Activated naive CD8-positive, alpha-beta T cell treated with anti-CD3 and anti-CD28 coated beads for 36 hours (primary cell): ENCODE results near the gene CERS6. TPM values are rescaled to one million over a fixed set of nuclear protein-coding genes. Genes with fewer than 3 reads are reported as not detected.
"Not testable (repeated sequence)": the region's sequence is repeated elsewhere in the genome, so short reads cannot be mapped to it uniquely, and the experiment has no call there.

ENCODE experiments used
- DNase-seq: peaks from one replicate; pipeline ENCODE4 v3.0.0; 2021
- H3K27ac Mint-ChIP-seq: one replicate; pipeline ENCODE4 v1.8.0; 2022; ENCODE audit warnings: mild to moderate bottlenecking, moderate library complexity, mixed read lengths
- H3K27me3 Mint-ChIP-seq: one replicate; pipeline ENCODE4 v1.8.0; 2022; ENCODE audit warnings: mild to moderate bottlenecking, mixed read lengths
- H3K36me3 Mint-ChIP-seq: one replicate; pipeline ENCODE4 v1.8.0; 2021; ENCODE audit warnings: mild to moderate bottlenecking, mixed read lengths
- H3K4me1 Mint-ChIP-seq: one replicate; pipeline ENCODE4 v1.8.0; 2021; ENCODE audit warnings: mixed read lengths
- H3K4me3 Mint-ChIP-seq: one replicate; pipeline ENCODE4 v1.8.0; 2022; ENCODE audit warnings: mild to moderate bottlenecking, moderate library complexity, mixed read lengths
- H3K9me3 Mint-ChIP-seq: one replicate; pipeline ENCODE4 v1.8.0; 2022; ENCODE audit warnings: mixed read lengths
- total RNA-seq, 2 experiments: library from RNA; stranded (reverse); gene quantifications; one replicate each; pipeline ENCODE4 v1.2.3, GENCODE V29; 2021

CERS6 gene
- total RNA-seq, 2 experiments from 2014 or later = 20.6 to 21.3 TPM

GRCh38 chr2:168491728-168492127 is 35.7 kb downstream of the CERS6 start:
- H3K27me3 Mint-ChIP-seq, H3K4me3 Mint-ChIP-seq, DNase-seq, H3K27ac Mint-ChIP-seq: not testable (repeated sequence)
- peaks cover 13% of the 10 kb centered on the region for H3K9me3 Mint-ChIP-seq
- peaks cover 60% of the 10 kb centered on the region for H3K4me1 Mint-ChIP-seq
- peaks cover 49% of the 10 kb centered on the region for H3K36me3 Mint-ChIP-seq

- Mint-ChIP-seq H3K36me3 (peaks cover 60% of the 10 kb centered on the region), H3K4me1 (peaks cover 73% of the 10 kb centered on the region), H3K9me3 (peaks cover 15% of the 10 kb centered on the region)
- DNase-seq, H3K4me3 Mint-ChIP-seq, H3K27ac Mint-ChIP-seq, H3K27me3 Mint-ChIP-seq: not testable (repeated sequence)
These were observed 37.1 kb downstream of the CERS6 start for GRCh38 chr2:168493219-168493618.

GRCh38 chr2:168494190-168494711 is 38.2 kb downstream of the CERS6 start:
- H3K4me1 Mint-ChIP-seq = peaks cover 73% of the 10 kb centered on the region
- peak; percentile 6 for DNase-seq
- no peak overlapping the region for H3K27ac Mint-ChIP-seq
- H3K9me3 Mint-ChIP-seq = peaks cover 11% of the 10 kb centered on the region
- H3K36me3 Mint-ChIP-seq = peaks cover 60% of the 10 kb centered on the region
- H3K4me3 Mint-ChIP-seq = no peak overlapping the region
- H3K27me3 Mint-ChIP-seq = no peaks in the 10 kb centered on the region

- peaks cover 66% of the 10 kb centered on the region for H3K4me1 Mint-ChIP-seq
- H3K27ac Mint-ChIP-seq = peak overlapping the region; percentile 74
- H3K27me3 Mint-ChIP-seq = no peaks in the 10 kb centered on the region
- H3K36me3 Mint-ChIP-seq = peaks cover 64% of the 10 kb centered on the region
- H3K4me3 Mint-ChIP-seq = no peak overlapping the region
- peaks cover 12% of the 10 kb centered on the region for H3K9me3 Mint-ChIP-seq
- DNase-seq = peak; percentile 8
These were observed 39.5 kb downstream of the CERS6 start for GRCh38 chr2:168495524-168495923.

- no peak for DNase-seq
- H3K4me1 Mint-ChIP-seq = peaks cover 55% of the 10 kb centered on the region
- H3K9me3 Mint-ChIP-seq = peaks cover 18% of the 10 kb centered on the region
- no peak overlapping the region for H3K27ac Mint-ChIP-seq
- H3K4me3 Mint-ChIP-seq = no peak overlapping the region
- no peaks in the 10 kb centered on the region for H3K27me3 Mint-ChIP-seq
- peaks cover 71% of the 10 kb centered on the region for H3K36me3 Mint-ChIP-seq
These were observed 40.8 kb downstream of the CERS6 start for GRCh38 chr2:168496906-168497305.

GRCh38 chr2:168499500-168499899 is 43.4 kb downstream of the CERS6 start:
- H3K4me1 Mint-ChIP-seq = peaks cover 52% of the 10 kb centered on the region
- DNase-seq = no peak
- H3K27me3 Mint-ChIP-seq = no peaks in the 10 kb centered on the region
- H3K4me3 Mint-ChIP-seq = no peak overlapping the region
- H3K27ac Mint-ChIP-seq = no peak overlapping the region
- H3K9me3 Mint-ChIP-seq = peaks cover 21% of the 10 kb centered on the region
- peaks cover 65% of the 10 kb centered on the region for H3K36me3 Mint-ChIP-seq

- Mint-ChIP-seq H3K4me3 (no peak overlapping the region), H3K27ac (no peak overlapping the region), H3K4me1 (peaks cover 45% of the 10 kb centered on the region), H3K27me3 (no peaks in the 10 kb centered on the region), H3K9me3 (peaks cover 21% of the 10 kb centered on the region), H3K36me3 (peaks cover 55% of the 10 kb centered on the region)
- no peak for DNase-seq
These were observed 44.4 kb downstream of the CERS6 start for GRCh38 chr2:168500516-168500915.

GRCh38 chr2:168501466-168502065 is 45.5 kb downstream of the CERS6 start:
- H3K4me3 Mint-ChIP-seq = no peak overlapping the region
- H3K4me1 Mint-ChIP-seq = peaks cover 43% of the 10 kb centered on the region
- H3K36me3 Mint-ChIP-seq = peaks cover 48% of the 10 kb centered on the region
- no peak for DNase-seq
- peaks cover 21% of the 10 kb centered on the region for H3K9me3 Mint-ChIP-seq
- no peaks in the 10 kb centered on the region for H3K27me3 Mint-ChIP-seq
- H3K27ac Mint-ChIP-seq = no peak overlapping the region

GRCh38 chr2:168502852-168503251 is 46.8 kb downstream of the CERS6 start:
- not testable (repeated sequence) for DNase-seq, H3K27ac Mint-ChIP-seq, H3K27me3 Mint-ChIP-seq, H3K4me3 Mint-ChIP-seq
- H3K4me1 Mint-ChIP-seq = peaks cover 38% of the 10 kb centered on the region
- H3K9me3 Mint-ChIP-seq = peaks cover 20% of the 10 kb centered on the region
- H3K36me3 Mint-ChIP-seq = peaks cover 36% of the 10 kb centered on the region

GRCh38 chr2:168503901-168504300 is 47.8 kb downstream of the CERS6 start:
- H3K9me3 Mint-ChIP-seq = peaks cover 18% of the 10 kb centered on the region
- DNase-seq = no peak
- no peaks in the 10 kb centered on the region for H3K27me3 Mint-ChIP-seq
- H3K4me1 Mint-ChIP-seq = peaks cover 37% of the 10 kb centered on the region
- H3K36me3 Mint-ChIP-seq = peaks cover 28% of the 10 kb centered on the region
- no peak overlapping the region for H3K27ac Mint-ChIP-seq
- no peak overlapping the region for H3K4me3 Mint-ChIP-seq

GRCh38 chr2:168504323-168504722 is 48.3 kb downstream of the CERS6 start:
- no peak for DNase-seq
- no peaks in the 10 kb centered on the region for H3K27me3 Mint-ChIP-seq
- H3K9me3 Mint-ChIP-seq = peaks cover 18% of the 10 kb centered on the region
- H3K4me3 Mint-ChIP-seq = no peak overlapping the region
- H3K36me3 Mint-ChIP-seq = peaks cover 27% of the 10 kb centered on the region
- H3K27ac Mint-ChIP-seq = no peak overlapping the region
- H3K4me1 Mint-ChIP-seq = peaks cover 37% of the 10 kb centered on the region

GRCh38 chr2:168510125-168510756 is 54.2 kb downstream of the CERS6 start:
- Mint-ChIP-seq H3K9me3 (no peaks in the 10 kb centered on the region), H3K27ac (no peak overlapping the region), H3K36me3 (peaks cover 19% of the 10 kb centered on the region), H3K27me3 (no peaks in the 10 kb centered on the region), H3K4me1 (peaks cover 37% of the 10 kb centered on the region), H3K4me3 (no peak overlapping the region)
- no peak for DNase-seq

- Mint-ChIP-seq H3K27ac (no peak overlapping the region), H3K36me3 (peaks cover 23% of the 10 kb centered on the region), H3K4me3 (no peak overlapping the region), H3K27me3 (no peaks in the 10 kb centered on the region), H3K9me3 (no peaks in the 10 kb centered on the region), H3K4me1 (peaks cover 32% of the 10 kb centered on the region)
- no peak for DNase-seq
These were observed 58.6 kb downstream of the CERS6 start for GRCh38 chr2:168514692-168515091.

- H3K27me3 Mint-ChIP-seq = no peaks in the 10 kb centered on the region
- no peak overlapping the region for H3K4me3 Mint-ChIP-seq
- peaks cover 38% of the 10 kb centered on the region for H3K4me1 Mint-ChIP-seq
- no peak overlapping the region for H3K27ac Mint-ChIP-seq
- H3K9me3 Mint-ChIP-seq = no peaks in the 10 kb centered on the region
- peaks cover 24% of the 10 kb centered on the region for H3K36me3 Mint-ChIP-seq
- no peak for DNase-seq
These were observed 59.4 kb downstream of the CERS6 start for GRCh38 chr2:168515502-168515901.

GRCh38 chr2:168517816-168518215 is 61.7 kb downstream of the CERS6 start:
- Mint-ChIP-seq H3K27me3 (no peaks in the 10 kb centered on the region), H3K27ac (no peak overlapping the region), H3K4me3 (no peak overlapping the region), H3K4me1 (peaks cover 42% of the 10 kb centered on the region), H3K9me3 (no peaks in the 10 kb centered on the region), H3K36me3 (peaks cover 18% of the 10 kb centered on the region)
- no peak for DNase-seq

- no peaks in the 10 kb centered on the region for H3K27me3 Mint-ChIP-seq
- H3K36me3 Mint-ChIP-seq = peaks cover 13% of the 10 kb centered on the region
- no peak overlapping the region for H3K27ac Mint-ChIP-seq
- no peak overlapping the region for H3K4me3 Mint-ChIP-seq
- DNase-seq = no peak
- no peaks in the 10 kb centered on the region for H3K9me3 Mint-ChIP-seq
- peaks cover 50% of the 10 kb centered on the region for H3K4me1 Mint-ChIP-seq
These were observed 62.5 kb downstream of the CERS6 start for GRCh38 chr2:168518555-168519066.
